GM23338 (cell line): ENCODE measurements around the gene RNF167. TPM values are rescaled to one million over a fixed set of nuclear protein-coding genes. Genes with fewer than 3 reads are reported as not detected.

Experiments used
- ATAC-seq: fragments of 200-7000 bp; cut with Tn5 transposase; 3 replicates; pipeline ENCODE4 v1.9.1; 2020
- DNase-seq: peaks from one replicate; pipeline ENCODE4 v3.0.0-alpha.2; 2015; ENCODE audit warnings: low spot score
- H2AFZ ChIP-seq: fragments of 200-600 bp; sonication (generic); 2 replicates; pipeline ENCODE4 v1.8.0; 2016; ENCODE audit warnings: antibody characterized with exemption, mild to moderate bottlenecking, moderate library complexity
- H3F3A ChIP-seq: fragments of 200-600 bp; sonication (generic); replicated peaks from 2 replicates; pipeline ENCODE4 v1.8.0; 2017; ENCODE audit warnings: antibody characterized with exemption, mixed run types, low read depth
- H3K27ac ChIP-seq: fragments of 200-600 bp; sonication (generic); 2 replicates; pipeline ENCODE4 v1.6.1; 2016; ENCODE audit warnings: low read depth
- H3K27me3 ChIP-seq: fragments of 200-600 bp; sonication (generic); 2 replicates; pipeline ENCODE4 v1.8.0; 2016; ENCODE audit warnings: mild to moderate bottlenecking, mixed run types, moderate library complexity; ENCODE audit not compliant: insufficient read depth
- H3K36me3 ChIP-seq: fragments of 200-600 bp; sonication (generic); 2 replicates; pipeline ENCODE4 v1.8.0; 2016; ENCODE audit warnings: mild to moderate bottlenecking; ENCODE audit not compliant: insufficient read depth
- H3K4me1 ChIP-seq: fragments of 200-600 bp; sonication (generic); 2 replicates; pipeline ENCODE4 v1.8.0; 2016; ENCODE audit warnings: mild to moderate bottlenecking, moderate library complexity; ENCODE audit not compliant: insufficient read depth
- H3K4me2 ChIP-seq: fragments of 200-600 bp; sonication (generic); 2 replicates; pipeline ENCODE4 v1.7.1; 2017; ENCODE audit warnings: mixed run types
- H3K4me3 ChIP-seq: fragments of 200-600 bp; sonication (generic); 2 replicates; pipeline ENCODE4 v1.6.1; 2016; ENCODE audit warnings: mixed run types
- H3K79me2 ChIP-seq: fragments of 200-600 bp; sonication (generic); replicated peaks from 2 replicates; pipeline ENCODE4 v1.8.0; 2017; ENCODE audit warnings: mild to moderate bottlenecking; ENCODE audit not compliant: insufficient read depth
- H3K9me2 ChIP-seq: fragments of 200-600 bp; sonication (generic); 2 replicates; pipeline ENCODE4 v1.8.0; 2017; ENCODE audit not compliant: insufficient read depth
- H4K20me1 ChIP-seq: fragments of 200-600 bp; sonication (generic); replicated peaks from 2 replicates; pipeline ENCODE4 v1.8.0; 2017; ENCODE audit warnings: mild to moderate bottlenecking; ENCODE audit not compliant: insufficient read depth
- H3K27ac Mint-ChIP-seq: 2 replicates; pipeline ENCODE4 v1.8.0; 2020; ENCODE audit warnings: inconsistent platforms, mild to moderate bottlenecking, moderate library complexity, mixed read lengths
- H3K27me3 Mint-ChIP-seq: 3 replicates; pipeline ENCODE4 v1.8.0; 2022; ENCODE audit warnings: low read depth, mild to moderate bottlenecking, moderate library complexity, mixed read lengths, inconsistent platforms; ENCODE audit not compliant: insufficient read depth, poor library complexity
- H3K36me3 Mint-ChIP-seq: 3 replicates; pipeline ENCODE4 v1.8.0; 2021; ENCODE audit warnings: low read depth, mild to moderate bottlenecking, inconsistent platforms, moderate library complexity, mixed read lengths
- H3K4me1 Mint-ChIP-seq: 3 replicates; pipeline ENCODE4 v1.8.0; 2020; ENCODE audit warnings: mild to moderate bottlenecking, inconsistent platforms, mixed read lengths
- H3K4me3 Mint-ChIP-seq: 3 replicates; pipeline ENCODE4 v1.8.0; 2021; ENCODE audit warnings: moderate library complexity, mild to moderate bottlenecking, inconsistent platforms, mixed read lengths
- H3K9me3 Mint-ChIP-seq: 3 replicates; pipeline ENCODE4 v1.8.0; 2020; ENCODE audit warnings: moderate library complexity, mild to moderate bottlenecking, inconsistent platforms, mixed read lengths
- CREB1 ChIP-seq: fragments of 250-450 bp; sonication (Bioruptor Pico); IDR thresholded peaks from 2 replicates; pipeline ENCODE4 v1.5.0; 2020; ENCODE audit warnings: low read depth, mild to moderate bottlenecking, moderate library complexity
- EZH2 ChIP-seq: fragments of 200-600 bp; sonication (generic); IDR thresholded peaks from one replicate; pipeline ENCODE4 v1.8.0; 2017; ENCODE audit warnings: antibody characterized with exemption, mild to moderate bottlenecking, low read depth; ENCODE audit not compliant: unreplicated experiment
- JUNB ChIP-seq: IDR thresholded peaks from one replicate; pipeline ENCODE4 v1.6.1; 2016; ENCODE audit warnings: antibody characterized with exemption; ENCODE audit not compliant: unreplicated experiment
- NANOG ChIP-seq: IDR thresholded peaks from 2 replicates; pipeline ENCODE4 v1.6.1; 2016; ENCODE audit warnings: antibody characterized with exemption, borderline replicate concordance
- ZNF331 ChIP-seq: fragments of 250-450 bp; sonication (Bioruptor Pico); IDR thresholded peaks from 2 replicates; pipeline ENCODE4 v1.5.0; 2020; ENCODE audit warnings: low read depth, mild to moderate bottlenecking, moderate library complexity
- ZNF462 ChIP-seq: fragments of 250-450 bp; sonication (Bioruptor Pico); IDR thresholded peaks from 2 replicates; pipeline ENCODE4 v1.5.0; 2020; ENCODE audit warnings: mild to moderate bottlenecking, moderate library complexity
- polyA plus RNA-seq: library from polyadenylated mRNA; unstranded; fragments of >200 nt; fragmentation: Nextera tagmentation; extraction: Ambion mirVana; gene quantifications from 2 replicates; pipeline ENCODE4 v1.2.1, GENCODE V29; 2016
- total RNA-seq: library from RNA; depleted of rRNA; stranded (reverse); fragments of >200 nt; shearing (Covaris generic); gene quantifications from 2 replicates; pipeline ENCODE4 v1.2.3, GENCODE V29; 2014

The RNF167 gene
- total and polyA plus RNA-seq, 2 experiments from 2014 or later: 61.2 to 84.4 TPM

- Mint-ChIP-seq H3K27ac (peak overlapping the region; percentile 92), H3K36me3 (peaks cover 76% of the 10 kb centered on the region), H3K4me1 (peaks cover 39% of the 10 kb centered on the region), H3K4me3 (peak overlapping the region; percentile 35; the same call in 1 of the 3 replicates), H3K27me3 (peaks cover 36% of the 10 kb centered on the region), H3K9me3 (no peaks in the 10 kb centered on the region; the same call in 2 of the 3 replicates)
- H4K20me1 ChIP-seq: peaks cover 34% of the 10 kb centered on the region
- peak overlapping the region; percentile 100 for H3K27ac ChIP-seq
- H2AFZ ChIP-seq: no peak overlapping the region
- peaks cover 61% of the 10 kb centered on the region for H3F3A ChIP-seq
- TF ChIP-seq NANOG (no peak), ZNF462 (CRISPR knock-in tag) (no peak), CREB1 (no peak), EZH2 (no peak)
- peaks cover 59% of the 10 kb centered on the region for H3K79me2 ChIP-seq
- no peaks in the 10 kb centered on the region for H3K9me2 ChIP-seq
- H3K4me1 ChIP-seq: peaks cover 34% of the 10 kb centered on the region
- DNase-seq: peak; percentile 32
- H3K4me3 ChIP-seq: no peak overlapping the region
- no peaks in the 10 kb centered on the region for H3K27me3 ChIP-seq
- ATAC-seq: no peak
- H3K36me3 ChIP-seq: peaks cover 21% of the 10 kb centered on the region
- H3K4me2 ChIP-seq: no peak overlapping the region
Measured at GRCh38 chr17:4944163-4944553, 4.1 kb downstream of the RNF167 start.

- peak overlapping the region; percentile 100 for H3K27ac ChIP-seq
- peak; percentile 23 for DNase-seq
- no peak for TF ChIP-seq ZNF331 (CRISPR knock-in tag)
- TF ChIP-seq CREB1: no peak
- TF ChIP-seq JUNB: no peak
- TF ChIP-seq NANOG: no peak
Measured at GRCh38 chr17:4944554-4945175, 4.6 kb downstream of the RNF167 start.

More at GRCh38 chr17:4944554-4945175, 4.6 kb downstream of the RNF167 start:
- H3K4me3 Mint-ChIP-seq: peak overlapping the region; percentile 92; the same call in 2 of the 3 replicates
- no peaks in the 10 kb centered on the region for H3K9me2 ChIP-seq
- H3K27me3 Mint-ChIP-seq: peaks cover 36% of the 10 kb centered on the region
- peaks cover 34% of the 10 kb centered on the region for H4K20me1 ChIP-seq
- H3K4me1 Mint-ChIP-seq: peaks cover 38% of the 10 kb centered on the region
- peak overlapping the region; percentile 92 for H3K27ac Mint-ChIP-seq
- no peak for ATAC-seq
- H3K36me3 Mint-ChIP-seq: peaks cover 74% of the 10 kb centered on the region
- peaks cover 58% of the 10 kb centered on the region for H3K79me2 ChIP-seq
- no peaks in the 10 kb centered on the region for H3K27me3 ChIP-seq
- H3K4me3 ChIP-seq: peak overlapping the region; percentile 96; the same call in 1 of the 2 replicates
- H3K4me1 ChIP-seq: peaks cover 34% of the 10 kb centered on the region
- H3K9me3 Mint-ChIP-seq: no peaks in the 10 kb centered on the region; the same call in 2 of the 3 replicates
- H2AFZ ChIP-seq: no peak overlapping the region
- peaks cover 58% of the 10 kb centered on the region for H3F3A ChIP-seq
- peaks cover 21% of the 10 kb centered on the region for H3K36me3 ChIP-seq
- H3K4me2 ChIP-seq: peak overlapping the region; percentile 96
